PC-9 (cell line): ENCODE measurements around the gene SLC66A3. TPM values are rescaled to one million over a fixed set of nuclear protein-coding genes. Genes with fewer than 3 reads are reported as not detected.

Experiments used
- BruUV-seq: library from RNA; stranded (reverse); fragments of 400-500 nt; replicated peaks from 2 replicates; lab custom pipeline; 2021; lab: Mats Ljungman, UMichigan
- CTCF ChIA-PET: fragments of 300-600 bp; sonication (Branson Sonifier 250); formaldehyde crosslinking; loops from one replicate; lab custom pipeline; 2022; ENCODE audit warnings: antibody characterized with exemption; lab: Charles Lee
- POLR2A ChIA-PET: fragments of 300-600 bp; sonication (Branson Sonifier 250); formaldehyde crosslinking; loops from one replicate; lab custom pipeline; 2022; ENCODE audit warnings: antibody characterized with exemption; ENCODE audit not compliant: unreplicated experiment; lab: Charles Lee
- DNase-seq, 2 experiments: peaks; one replicate each; pipeline versions ENCODE4 v3.0.0 to v3.0.0-alpha.2; 2015 to 2022; ENCODE audit warnings: mixed read lengths in 1 of 2
- H2AFZ ChIP-seq: fragments of 200-600 bp; sonication (generic); 2 replicates; pipeline ENCODE4 v1.8.1; 2017; ENCODE audit warnings: antibody characterized with exemption
- H3F3A ChIP-seq: fragments of 200-600 bp; sonication (generic); 2 replicates; pipeline ENCODE4 v1.8.1; 2017; ENCODE audit warnings: antibody characterized with exemption, mild to moderate bottlenecking, low read depth; ENCODE audit not compliant: insufficient read depth
- H3K27ac ChIP-seq: fragments of 200-600 bp; sonication (generic); 2 replicates; pipeline ENCODE4 v1.6.1; 2016; ENCODE audit warnings: mixed run types
- H3K27me3 ChIP-seq: fragments of 200-600 bp; sonication (generic); 2 replicates; pipeline ENCODE4 v1.6.1; 2016; ENCODE audit warnings: low read depth, mixed run types; ENCODE audit not compliant: insufficient read depth
- H3K36me3 ChIP-seq: fragments of 200-600 bp; sonication (generic); 2 replicates; pipeline ENCODE4 v1.6.1; 2016; ENCODE audit warnings: low read depth, mixed run types
- H3K4me1 ChIP-seq: fragments of 200-600 bp; sonication (generic); replicated peaks from 2 replicates; pipeline ENCODE4 v1.6.1; 2016; ENCODE audit warnings: mixed run types; ENCODE audit not compliant: insufficient read depth
- H3K4me2 ChIP-seq: fragments of 200-600 bp; sonication (generic); 2 replicates; pipeline ENCODE4 v1.6.1; 2017; ENCODE audit warnings: mixed run types
- H3K4me3 ChIP-seq: fragments of 200-600 bp; sonication (generic); 2 replicates; pipeline ENCODE4 v1.6.1; 2016; ENCODE audit warnings: mixed run types
- H3K79me2 ChIP-seq: fragments of 200-600 bp; sonication (generic); 2 replicates; pipeline ENCODE4 v1.6.1; 2017; ENCODE audit warnings: low read depth, mixed run types
- H3K9me2 ChIP-seq: fragments of 200-600 bp; sonication (generic); 2 replicates; pipeline ENCODE4 v1.8.1; 2017; ENCODE audit warnings: mild to moderate bottlenecking; ENCODE audit not compliant: insufficient read depth
- H3K9me3 ChIP-seq: fragments of 200-600 bp; sonication (generic); 2 replicates; pipeline ENCODE4 v1.8.1; 2016; ENCODE audit warnings: low read depth; ENCODE audit not compliant: insufficient read depth
- H4K20me1 ChIP-seq: fragments of 200-600 bp; sonication (generic); 2 replicates; pipeline ENCODE4 v1.8.1; 2017; ENCODE audit not compliant: insufficient read depth
- CTCF ChIP-seq: fragments of 200-600 bp; sonication (generic); conservative IDR thresholded peaks from 2 replicates; pipeline ENCODE4 v1.6.1; 2017; ENCODE audit warnings: mixed run types, antibody characterized with exemption, mild to moderate bottlenecking, moderate library complexity
- EZH2 ChIP-seq: fragments of 200-600 bp; sonication (generic); IDR thresholded peaks from 2 replicates; pipeline ENCODE4 v1.8.0; 2017; ENCODE audit warnings: antibody characterized with exemption, low read depth
- intact Hi-C: fragments of 100-400 bp; cut with micrococcal nuclease; formaldehyde crosslinking; loops from one replicate; pipeline ENCODE4 v1.10.0; 2022; ENCODE audit not compliant: unreplicated experiment
- total RNA-seq: library from RNA; stranded (reverse); gene quantifications from 2 replicates; pipeline ENCODE4 v1.2.3, GENCODE V29; 2021

The SLC66A3 gene
- total RNA-seq, 1 experiment from 2014 or later: 11.9 TPM

- Histone ChIP-seq H3K9me2 (no peaks in the 10 kb centered on the region), H3K9me3 (no peaks in the 10 kb centered on the region), H3K79me2 (no peaks in the 10 kb centered on the region), H3K4me2 (no peak overlapping the region), H3K27me3 (no peaks in the 10 kb centered on the region), H3K4me1 (no peaks in the 10 kb centered on the region), H3K36me3 (0 out of 2 replicates have a peak, but pooled peaks cover 18% of the 10 kb centered on the region), H4K20me1 (no peaks in the 10 kb centered on the region; the same call in 1 of the 2 replicates), H3K27ac (no peak overlapping the region), H2AFZ (no peak overlapping the region), H3F3A (0 out of 2 replicates have a peak, but pooled peaks cover 21% of the 10 kb centered on the region), H3K4me3 (no peak overlapping the region)
- no peak for DNase-seq
- no TSS peak for BruUV-seq
- TF ChIP-seq EZH2 (no peak), CTCF (no peak)
- intact Hi-C loops: no loop called here
- ChIA-PET CTCF (interaction anchor here (0.6 kb wide), 1 partner anchor 54 kb away, joined by 3 read pairs; no protein-coding TSS in a partner anchor), POLR2A (no interaction called here)
Observed at GRCh38 chr2:11179196-11179595, 23.9 kb downstream of the SLC66A3 start.

GRCh38 chr2:11179899-11180298 is 24.6 kb downstream of the SLC66A3 start:
- Histone ChIP-seq H3K4me3 (no peak overlapping the region), H3F3A (0 out of 2 replicates have a peak, but pooled peaks cover 21% of the 10 kb centered on the region), H3K36me3 (0 out of 2 replicates have a peak, but pooled peaks cover 18% of the 10 kb centered on the region), H3K4me1 (no peaks in the 10 kb centered on the region), H2AFZ (no peak overlapping the region), H3K9me3 (no peaks in the 10 kb centered on the region), H4K20me1 (no peaks in the 10 kb centered on the region; the same call in 1 of the 2 replicates), H3K27me3 (no peaks in the 10 kb centered on the region), H3K79me2 (no peaks in the 10 kb centered on the region), H3K9me2 (no peaks in the 10 kb centered on the region), H3K27ac (no peak overlapping the region), H3K4me2 (no peak overlapping the region)
- POLR2A ChIA-PET: no interaction called here
- no TSS peak for BruUV-seq
- intact Hi-C loops: no loop called here
- CTCF ChIA-PET: interaction anchor here (0.6 kb wide), 2 partner anchors 9 to 54 kb away, joined by 3 read pairs; no protein-coding TSS in a partner anchor
- no peak for DNase-seq
- TF ChIP-seq CTCF (no peak), EZH2 (no peak)

GRCh38 chr2:11180653-11181052 is 25.4 kb downstream of the SLC66A3 start:
- BruUV-seq: no TSS peak
- CTCF ChIA-PET: no interaction called here

More at GRCh38 chr2:11180653-11181052, 25.4 kb downstream of the SLC66A3 start:
- H3K9me3 ChIP-seq: no peaks in the 10 kb centered on the region
- TF ChIP-seq EZH2 (no peak), CTCF (no peak)
- intact Hi-C loops: no loop called here
- no peaks in the 10 kb centered on the region for H3K79me2 ChIP-seq
- H3K4me3 ChIP-seq: no peak overlapping the region
- POLR2A ChIA-PET: no interaction called here
- no peak overlapping the region for H2AFZ ChIP-seq
- H4K20me1 ChIP-seq: no peaks in the 10 kb centered on the region
- no peaks in the 10 kb centered on the region for H3K9me2 ChIP-seq
- DNase-seq: no peak
- 0 out of 2 replicates have a peak, but pooled peaks cover 16% of the 10 kb centered on the region for H3F3A ChIP-seq
- H3K36me3 ChIP-seq: 0 out of 2 replicates have a peak, but pooled peaks cover 18% of the 10 kb centered on the region
- H3K27me3 ChIP-seq: no peaks in the 10 kb centered on the region
- H3K27ac ChIP-seq: no peak overlapping the region
- H3K4me1 ChIP-seq: no peaks in the 10 kb centered on the region
- no peak overlapping the region for H3K4me2 ChIP-seq
